Neural cell (in vitro differentiated cells): ENCODE results near the gene NUDCD3.

Source experiments
- EP300 ChIP-seq: fragments of 450-650 bp; conservative IDR thresholded peaks from 2 replicates; pipeline ENCODE4 v1.6.1; 2014; ENCODE audit warnings: antibody characterized with exemption, mild to moderate bottlenecking, moderate library complexity; ENCODE audit not compliant: poor library complexity, severe bottlenecking
- EZH2 ChIP-seq: fragments of 200-600, 300-800 bp; shearing (Covaris generic), sonication (generic); IDR thresholded peaks from 2 replicates; pipeline ENCODE4 v1.6.1; 2014; ENCODE audit warnings: antibody characterized with exemption, low read length, borderline replicate concordance, mild to moderate bottlenecking; ENCODE audit not compliant: insufficient read depth, poor library complexity, severe bottlenecking
- RAD21 ChIP-seq: fragments of 450-650 bp; conservative IDR thresholded peaks from 2 replicates; pipeline ENCODE4 v1.6.1; 2014; ENCODE audit warnings: antibody characterized with exemption, mild to moderate bottlenecking, moderate library complexity
- TAF1 ChIP-seq: IDR thresholded peaks from 2 replicates; pipeline ENCODE4 v1.6.1; 2012; ENCODE audit warnings: low read depth
- TF ChIP-seq, protein P1 (sequence below): fragments of 450-650 bp; IDR thresholded peaks from 2 replicates; pipeline ENCODE4 v1.5.1; 2014; ENCODE audit warnings: antibody characterized with exemption, mild to moderate bottlenecking, moderate library complexity; ENCODE audit not compliant: poor library complexity, severe bottlenecking
- TF ChIP-seq, protein P2 (sequence below): IDR thresholded peaks from 2 replicates; pipeline ENCODE4 v1.6.1; 2012; ENCODE audit warnings: borderline replicate concordance

DNA sequence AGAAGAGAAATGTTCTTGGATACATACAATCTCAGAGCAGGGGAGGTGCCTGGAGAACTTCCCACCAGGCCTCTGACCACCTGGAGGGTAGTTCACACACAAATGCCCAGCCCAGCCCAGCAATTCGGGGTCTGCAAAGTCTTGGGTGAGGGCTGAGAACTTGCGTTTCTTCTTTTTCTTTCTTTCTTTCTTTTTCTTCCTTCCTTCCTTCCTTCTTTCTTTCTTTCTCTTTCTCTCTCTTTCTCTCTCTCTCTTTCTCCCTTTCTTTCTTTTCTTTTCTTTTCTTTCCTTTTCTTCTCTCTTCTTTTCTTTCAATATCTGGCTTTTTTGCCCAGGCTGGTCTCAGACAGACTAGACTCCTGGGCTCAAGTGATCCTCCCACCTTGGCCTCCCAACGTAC lies 28.3 kb upstream of the NUDCD3 start:
- TF ChIP-seq EZH2 = no peak
- TF ChIP-seq, protein P1, sequence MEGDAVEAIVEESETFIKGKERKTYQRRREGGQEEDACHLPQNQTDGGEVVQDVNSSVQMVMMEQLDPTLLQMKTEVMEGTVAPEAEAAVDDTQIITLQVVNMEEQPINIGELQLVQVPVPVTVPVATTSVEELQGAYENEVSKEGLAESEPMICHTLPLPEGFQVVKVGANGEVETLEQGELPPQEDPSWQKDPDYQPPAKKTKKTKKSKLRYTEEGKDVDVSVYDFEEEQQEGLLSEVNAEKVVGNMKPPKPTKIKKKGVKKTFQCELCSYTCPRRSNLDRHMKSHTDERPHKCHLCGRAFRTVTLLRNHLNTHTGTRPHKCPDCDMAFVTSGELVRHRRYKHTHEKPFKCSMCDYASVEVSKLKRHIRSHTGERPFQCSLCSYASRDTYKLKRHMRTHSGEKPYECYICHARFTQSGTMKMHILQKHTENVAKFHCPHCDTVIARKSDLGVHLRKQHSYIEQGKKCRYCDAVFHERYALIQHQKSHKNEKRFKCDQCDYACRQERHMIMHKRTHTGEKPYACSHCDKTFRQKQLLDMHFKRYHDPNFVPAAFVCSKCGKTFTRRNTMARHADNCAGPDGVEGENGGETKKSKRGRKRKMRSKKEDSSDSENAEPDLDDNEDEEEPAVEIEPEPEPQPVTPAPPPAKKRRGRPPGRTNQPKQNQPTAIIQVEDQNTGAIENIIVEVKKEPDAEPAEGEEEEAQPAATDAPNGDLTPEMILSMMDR = no peak
- TF ChIP-seq, protein P2, sequence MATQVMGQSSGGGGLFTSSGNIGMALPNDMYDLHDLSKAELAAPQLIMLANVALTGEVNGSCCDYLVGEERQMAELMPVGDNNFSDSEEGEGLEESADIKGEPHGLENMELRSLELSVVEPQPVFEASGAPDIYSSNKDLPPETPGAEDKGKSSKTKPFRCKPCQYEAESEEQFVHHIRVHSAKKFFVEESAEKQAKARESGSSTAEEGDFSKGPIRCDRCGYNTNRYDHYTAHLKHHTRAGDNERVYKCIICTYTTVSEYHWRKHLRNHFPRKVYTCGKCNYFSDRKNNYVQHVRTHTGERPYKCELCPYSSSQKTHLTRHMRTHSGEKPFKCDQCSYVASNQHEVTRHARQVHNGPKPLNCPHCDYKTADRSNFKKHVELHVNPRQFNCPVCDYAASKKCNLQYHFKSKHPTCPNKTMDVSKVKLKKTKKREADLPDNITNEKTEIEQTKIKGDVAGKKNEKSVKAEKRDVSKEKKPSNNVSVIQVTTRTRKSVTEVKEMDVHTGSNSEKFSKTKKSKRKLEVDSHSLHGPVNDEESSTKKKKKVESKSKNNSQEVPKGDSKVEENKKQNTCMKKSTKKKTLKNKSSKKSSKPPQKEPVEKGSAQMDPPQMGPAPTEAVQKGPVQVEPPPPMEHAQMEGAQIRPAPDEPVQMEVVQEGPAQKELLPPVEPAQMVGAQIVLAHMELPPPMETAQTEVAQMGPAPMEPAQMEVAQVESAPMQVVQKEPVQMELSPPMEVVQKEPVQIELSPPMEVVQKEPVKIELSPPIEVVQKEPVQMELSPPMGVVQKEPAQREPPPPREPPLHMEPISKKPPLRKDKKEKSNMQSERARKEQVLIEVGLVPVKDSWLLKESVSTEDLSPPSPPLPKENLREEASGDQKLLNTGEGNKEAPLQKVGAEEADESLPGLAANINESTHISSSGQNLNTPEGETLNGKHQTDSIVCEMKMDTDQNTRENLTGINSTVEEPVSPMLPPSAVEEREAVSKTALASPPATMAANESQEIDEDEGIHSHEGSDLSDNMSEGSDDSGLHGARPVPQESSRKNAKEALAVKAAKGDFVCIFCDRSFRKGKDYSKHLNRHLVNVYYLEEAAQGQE = no peak
- no peak for TF ChIP-seq EP300
- no peak for TF ChIP-seq TAF1
- TF ChIP-seq RAD21 = no peak
